LNCaP clone FGC (cell line): ENCODE measurements around the gene PGPEP1.
"Not testable (repeated sequence)": the region's sequence is repeated elsewhere in the genome, so short reads cannot be mapped to it uniquely, and the experiment has no call there.

ENCODE experiments used
- DNase-seq: peaks from one replicate; pipeline ENCODE4 v3.0.0-alpha.2; 2011; ENCODE audit warnings: low read depth
- H3K4me3 ChIP-seq: 2 replicates; pipeline ENCODE4 v1.5.1; 2011; ENCODE audit warnings: mild to moderate bottlenecking, low read depth, low read length, control low read depth
- CTCF ChIP-seq: IDR thresholded peaks from 2 replicates; pipeline ENCODE4 v1.5.1; 2012; ENCODE audit warnings: mild to moderate bottlenecking; ENCODE audit not compliant: control insufficient read depth, insufficient read depth; ENCODE audit errors: extremely low read depth

Gene PGPEP1

GRCh38 chr19:18399008-18399407 lies 58.6 kb downstream of the PGPEP1 start:
- no peak overlapping the region for H3K4me3 ChIP-seq
- no peak for TF ChIP-seq CTCF
- no peak for DNase-seq

- peak; percentile 17; the same call in 1 of the 2 replicates for TF ChIP-seq CTCF
- no peak for DNase-seq
- H3K4me3 ChIP-seq = no peak overlapping the region
Measured at GRCh38 chr19:18401580-18402112, 61.2 kb downstream of the PGPEP1 start.

- not testable (repeated sequence) for DNase-seq, H3K4me3 ChIP-seq
Measured at GRCh38 chr19:18402455-18403248, 62.3 kb downstream of the PGPEP1 start.

GRCh38 chr19:18405754-18406153 lies 65.4 kb downstream of the PGPEP1 start:
- not testable (repeated sequence) for H3K4me3 ChIP-seq

GRCh38 chr19:18406749-18407148 lies 66.4 kb downstream of the PGPEP1 start:
- H3K4me3 ChIP-seq = no peak overlapping the region
- DNase-seq = no peak
- TF ChIP-seq CTCF = no peak

More at GRCh38 chr19:18405754-18406153, 65.4 kb downstream of the PGPEP1 start:
- DNase-seq = not testable (repeated sequence)

GRCh38 chr19:18408053-18408476 lies 67.7 kb downstream of the PGPEP1 start:
- TF ChIP-seq CTCF = no peak
- no peak for DNase-seq
- H3K4me3 ChIP-seq = no peak overlapping the region

- DNase-seq = no peak
- no peak overlapping the region for H3K4me3 ChIP-seq
- TF ChIP-seq CTCF = no peak
Measured at GRCh38 chr19:18412610-18413239, 72.3 kb downstream of the PGPEP1 start.

- H3K4me3 ChIP-seq = no peak overlapping the region
- no peak for DNase-seq
- TF ChIP-seq CTCF = no peak
Measured at GRCh38 chr19:18414504-18415177, 74.2 kb downstream of the PGPEP1 start.
